GM19239 (cell line): ENCODE measurements around the gene ANKRD16.
"Not testable (repeated sequence)": the region's sequence is repeated elsewhere in the genome, so short reads cannot be mapped to it uniquely, and the experiment has no call there.

Experiments
- DNase-seq: peaks from one replicate; pipeline ENCODE4 v3.0.0; 2011; ENCODE audit warnings: low spot score; ENCODE audit not compliant: insufficient read length
- FAIRE-seq: peaks from 2 replicates; lab custom pipeline; 2011; peaks lifted over from hg19 to GRCh38; lab: Jason Lieb, UNC

ANKRD16 gene

GRCh38 chr10:5843686-5844344 is 45.9 kb downstream of the ANKRD16 start:
- peak; percentile 82 for FAIRE-seq
- DNase-seq = no peak

DNA sequence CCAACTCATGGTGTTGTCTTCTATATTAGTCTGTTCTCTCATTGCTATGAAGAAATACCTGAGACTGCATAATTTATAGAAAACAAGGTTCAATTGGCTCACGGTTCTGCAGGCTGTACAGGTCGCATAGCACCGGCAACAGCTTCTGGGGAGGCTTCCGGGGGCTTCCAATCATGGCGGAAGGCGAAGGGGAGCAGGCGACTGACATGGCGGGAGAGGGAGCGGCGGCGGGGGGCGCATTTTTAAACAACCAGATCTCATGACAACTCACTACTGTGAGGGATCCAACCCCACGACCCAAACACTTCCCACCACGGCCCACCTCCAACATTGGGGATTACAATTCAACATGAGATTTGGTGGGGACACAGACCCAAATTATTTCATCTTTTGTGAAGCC is 47.7 kb downstream of the ANKRD16 start:
- FAIRE-seq (no peak), DNase-seq (no peak)

DNA sequence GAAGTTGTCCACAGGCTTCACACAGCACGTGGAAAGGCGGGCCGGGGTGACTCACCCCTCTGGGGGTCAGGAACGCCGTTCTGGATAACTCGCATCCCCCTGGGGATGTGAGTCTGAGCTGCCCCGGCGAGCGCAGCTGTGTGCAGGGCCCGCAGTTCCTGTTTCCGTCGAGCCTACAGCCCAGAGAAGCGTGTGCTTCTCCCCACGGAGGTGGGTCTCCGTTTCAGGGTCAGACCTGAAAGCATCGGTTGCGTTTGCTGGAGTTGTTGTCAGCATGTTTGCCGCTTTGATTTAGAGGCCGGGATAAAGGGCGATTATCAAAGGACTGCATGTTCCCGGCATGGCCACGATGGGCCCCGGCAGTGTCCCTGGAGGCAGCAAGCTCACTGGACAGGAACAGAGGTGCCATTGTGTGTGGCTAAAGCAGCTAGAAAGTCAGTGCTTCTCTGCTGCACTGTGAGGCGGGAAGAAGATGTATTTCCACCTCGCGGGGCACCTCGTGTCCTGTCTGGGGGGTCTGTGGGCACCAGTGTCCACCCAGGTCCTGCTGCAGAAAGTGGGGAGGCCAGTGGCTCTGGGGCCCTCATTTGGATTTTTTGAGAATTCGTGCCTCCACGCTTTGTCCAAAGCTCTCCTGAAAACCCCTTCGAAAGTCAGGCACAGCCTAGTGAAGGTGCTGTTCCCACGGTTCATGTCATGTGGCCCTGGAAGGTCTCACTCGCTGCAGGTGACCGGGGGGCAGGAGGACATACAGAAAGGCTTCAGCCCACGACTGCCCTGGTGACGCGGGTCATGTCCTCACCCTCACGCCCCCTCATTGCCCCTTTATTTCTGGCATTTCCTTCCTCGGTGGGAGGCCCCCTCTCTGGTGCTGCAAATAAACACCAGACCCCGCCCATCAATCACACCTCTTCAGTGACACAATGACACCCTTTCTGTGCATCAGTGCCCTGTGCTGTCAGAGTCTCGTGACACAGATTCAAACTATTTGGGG is 49.1 kb downstream of the ANKRD16 start:
- peak; percentile 80 for DNase-seq
- FAIRE-seq = peak; percentile 97

DNA sequence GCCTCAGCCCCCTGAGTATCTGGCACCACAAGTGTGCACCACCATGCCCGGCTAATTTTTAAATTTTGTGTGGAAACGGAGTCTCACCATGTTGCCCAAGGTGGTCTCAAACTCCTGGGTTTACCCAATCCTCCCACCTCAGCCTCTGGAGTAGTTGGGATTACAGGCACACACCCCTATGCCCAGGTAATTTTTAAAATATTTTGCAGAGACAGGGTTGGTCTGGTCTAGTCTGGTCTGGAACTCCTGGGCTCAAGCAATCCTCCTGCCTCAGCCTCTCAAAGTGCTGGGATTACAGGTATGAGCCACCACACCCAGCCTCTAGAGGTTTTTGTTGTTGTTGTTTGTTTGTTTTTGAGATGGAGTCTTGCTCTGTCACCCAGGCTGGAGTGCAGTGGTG is 53.5 kb downstream of the ANKRD16 start:
- DNase-seq, FAIRE-seq: not testable (repeated sequence)

DNA sequence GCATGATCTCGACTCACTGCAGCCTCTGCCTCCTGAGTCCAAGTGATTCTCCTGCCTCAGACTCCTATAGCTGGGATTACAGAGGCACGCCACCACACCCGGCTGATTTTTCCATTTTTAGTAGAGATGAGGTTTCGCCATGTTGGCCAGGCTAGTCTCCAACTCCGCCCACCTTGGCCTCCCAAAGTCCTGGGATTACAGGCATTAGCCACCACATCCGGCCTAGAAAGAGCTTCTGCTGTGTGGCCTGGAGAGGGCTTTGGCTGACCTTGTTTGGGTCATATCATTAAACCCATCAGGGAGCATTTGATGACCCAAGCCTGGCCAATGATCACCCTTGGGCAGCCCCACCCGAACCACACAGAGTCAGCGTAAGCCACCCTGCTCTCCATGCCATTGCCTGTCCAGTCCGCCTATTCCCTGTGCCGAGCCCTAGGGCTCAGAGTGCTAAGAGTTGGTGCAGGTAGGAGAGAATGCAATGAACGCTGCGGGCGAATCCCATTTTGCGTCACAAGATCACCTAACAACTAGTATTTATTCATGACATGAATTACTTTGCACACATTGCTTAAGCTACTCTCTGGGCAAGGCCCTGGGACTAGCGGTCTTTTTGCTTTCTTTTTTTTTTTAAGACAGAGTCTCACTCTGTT is 54.1 kb downstream of the ANKRD16 start:
- FAIRE-seq (no peak), DNase-seq (no peak)

- FAIRE-seq (no peak), DNase-seq (no peak)
These were observed 55.9 kb downstream of the ANKRD16 start for GRCh38 chr10:5833814-5834213.

- DNase-seq (no peak), FAIRE-seq (no peak)
These were observed 56.7 kb downstream of the ANKRD16 start for GRCh38 chr10:5832946-5833345.

GRCh38 chr10:5831446-5831782 is 58.3 kb downstream of the ANKRD16 start:
- FAIRE-seq = no peak
- no peak for DNase-seq

- no peak for FAIRE-seq
These were observed 58.9 kb downstream of the ANKRD16 start for GRCh38 chr10:5830629-5831445.

GRCh38 chr10:5829267-5829666 is 60.4 kb downstream of the ANKRD16 start:
- DNase-seq = no peak
- FAIRE-seq = no peak

More at GRCh38 chr10:5830629-5831445, 58.9 kb downstream of the ANKRD16 start:
- no peak for DNase-seq

GRCh38 chr10:5828725-5829124 is 61.0 kb downstream of the ANKRD16 start:
- DNase-seq (no peak), FAIRE-seq (no peak)

- FAIRE-seq (no peak), DNase-seq (no peak)
These were observed 61.9 kb downstream of the ANKRD16 start for GRCh38 chr10:5827841-5828240.

DNA sequence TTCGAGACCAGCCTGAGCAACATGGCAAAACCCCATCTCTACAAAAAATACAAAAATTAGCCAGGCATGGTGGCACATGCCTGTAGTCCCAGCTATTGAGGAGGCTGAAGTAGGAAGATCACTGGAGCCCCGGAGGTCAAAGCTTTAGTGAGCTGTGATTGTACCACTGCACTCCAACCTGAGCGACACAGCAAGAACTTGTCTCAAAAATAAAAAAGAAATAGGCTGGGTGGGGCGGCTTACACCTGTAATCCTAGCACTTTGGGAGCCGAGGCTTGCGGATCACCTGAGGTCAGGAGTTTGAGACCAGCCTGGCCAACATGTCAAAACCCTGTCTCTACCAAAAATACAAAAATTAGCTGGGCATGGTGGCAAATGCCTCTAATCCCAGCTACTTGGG is 63.2 kb downstream of the ANKRD16 start:
- not testable (repeated sequence) for FAIRE-seq, DNase-seq

GRCh38 chr10:5818894-5819293 is 70.8 kb downstream of the ANKRD16 start:
- no peak for DNase-seq

GRCh38 chr10:5818048-5818331 is 71.7 kb downstream of the ANKRD16 start:
- DNase-seq (no peak), FAIRE-seq (no peak)

More at GRCh38 chr10:5818894-5819293, 70.8 kb downstream of the ANKRD16 start:
- FAIRE-seq = peak; percentile 93

DNA sequence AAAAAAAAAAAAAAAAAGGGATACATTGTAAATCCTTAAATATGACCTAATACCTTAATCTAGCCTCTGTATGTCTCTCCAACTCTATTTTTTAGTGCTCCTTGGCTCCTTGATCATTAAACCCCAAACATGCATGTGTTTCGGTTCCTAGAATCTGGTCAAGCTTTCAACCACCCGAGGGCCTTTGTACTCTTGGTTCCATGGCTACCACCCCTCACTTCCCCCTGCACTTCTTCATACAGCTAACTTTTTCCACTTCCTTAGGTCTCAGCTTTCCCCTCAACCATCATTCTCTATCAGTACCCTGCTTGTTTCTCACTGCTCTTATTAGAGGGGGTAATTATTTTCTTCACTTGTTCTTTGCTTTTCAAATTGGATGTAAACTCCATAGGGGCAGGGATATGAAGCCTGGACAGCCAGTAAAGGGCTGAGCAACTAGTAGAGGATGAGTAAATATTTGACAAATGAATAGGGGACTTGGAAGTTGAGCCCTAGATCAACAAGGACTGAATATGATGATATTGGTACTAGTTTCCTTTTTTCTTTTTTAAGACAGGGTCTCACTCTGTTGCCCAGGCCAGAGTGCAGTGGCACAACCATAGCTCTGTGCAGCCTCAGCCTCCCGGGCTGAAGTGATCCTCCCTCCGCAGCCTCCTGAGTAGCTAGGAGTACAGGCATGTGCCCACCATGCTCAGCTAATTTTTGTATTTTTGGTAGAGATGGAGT is 72.2 kb downstream of the ANKRD16 start:
- FAIRE-seq (peak; percentile 84), DNase-seq (no peak)

DNA sequence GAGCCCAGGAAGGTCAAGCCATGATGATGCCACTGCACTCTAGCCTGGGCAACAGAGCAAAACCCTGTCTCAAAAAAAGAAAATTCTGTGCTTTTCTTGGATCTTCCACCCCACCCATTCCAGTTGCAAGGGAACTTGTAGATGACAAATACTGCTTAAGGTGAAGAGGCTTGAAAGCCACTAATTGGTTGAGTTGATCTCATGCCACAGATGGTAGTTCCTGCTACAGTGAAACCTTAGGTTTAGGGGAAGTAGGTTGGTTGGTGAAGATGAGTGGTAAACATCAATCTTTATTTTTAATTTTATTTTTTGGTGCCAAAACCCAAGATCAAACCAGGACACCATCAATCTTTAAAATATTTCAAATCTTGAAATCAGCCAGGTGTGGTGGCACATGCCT is 73.5 kb downstream of the ANKRD16 start:
- DNase-seq (no peak), FAIRE-seq (peak; percentile 82)

- DNase-seq (no peak), FAIRE-seq (no peak)
These were observed 75.3 kb downstream of the ANKRD16 start for GRCh38 chr10:5814110-5815107.
